ENCODE results near the gene KRTDAP. TPM values are rescaled to one million over a fixed set of nuclear protein-coding genes. Genes with fewer than 3 reads are reported as not detected.

KRTDAP gene
- total and polyA plus RNA-seq, 10 of the 15 experiments (the other 5 are each of a cell fraction or from before 2014, with no cell fraction given): 0.23 TPM; not detected in 9

GRCh38 chr19:35509018-35509652 lies 18.9 kb upstream of the KRTDAP start:
- POLR2A ChIA-PET: interaction anchor here (0.6 to 3.5 kb wide), 15 partner anchors 14 to 239 kb away, joined by 3 to 14 read pairs (median 3); partner anchors contain the start of genes CD22, COX6B1, FFAR1 and HAUS5
- SMC1A ChIA-PET (ENCODE audit: uncharacterized antibody, unreplicated experiment): interaction anchor here (0.9 to 5.7 kb wide), 17 partner anchors 12 to 213 kb away, joined by 3 to 35 read pairs (median 6); partner anchors contain the start of genes FFAR1 and FFAR3
- H2AFZ ChIP-seq (ENCODE audit: control insufficient read depth, low read depth, low read length): no peak overlapping the region; the same call in 1 of the 2 replicates
- H3K9ac ChIP-seq (ENCODE audit: control insufficient read depth, insufficient read depth, low read length): peak overlapping the region; percentile 62; the same call in 1 of the 2 replicates
- peak; percentile 88 for FAIRE-seq
- intact Hi-C loops (cut with micrococcal nuclease; ENCODE audit: unreplicated experiment) (no loop called here), in situ Hi-C loops (cut with MboI) (no loop called here)
- peak; percentile 85 for ATAC-seq
- peak overlapping the region; percentile 52 for H3K27ac ChIP-seq (ENCODE audit: control insufficient read depth, insufficient read depth)
- peak; percentile 40 for DNase-seq (ENCODE audit: low read depth, low spot score)
- no TSS peak for BruUV-seq (replicated peaks)
- H3K4me1 ChIP-seq (ENCODE audit: control insufficient read depth, insufficient read depth, low read length): peaks cover 8% of the 10 kb centered on the region
- TF ChIP-seq USF2 (IDR thresholded peaks at IDR 0.05; ENCODE audit: borderline replicate concordance, low read depth, low read length): peak; percentile 51
- peak; percentile 90 for TF ChIP-seq RAD51 (IDR thresholded peaks at IDR 0.05)
- TF ChIP-seq MAX (IDR thresholded peaks at IDR 0.05; ENCODE audit: low read depth, low read length): peak; percentile 64; the same call in 1 of the 2 replicates
- TF ChIP-seq MLLT1 (IDR thresholded peaks at IDR 0.05): peak; percentile 68; the same call in 1 of the 2 replicates
- no peak for TF ChIP-seq NR2C1 (IDR thresholded peaks at IDR 0.05)
- no peak for TF ChIP-seq BMI1 (IDR thresholded peaks at IDR 0.05; ENCODE audit: borderline replicate concordance)
- TF ChIP-seq ZNF687 (IDR thresholded peaks at IDR 0.05): 0 out of 2 replicates have a peak, but pooled peaks have one; percentile 17
- TF ChIP-seq NBN (IDR thresholded peaks at IDR 0.05): peak; percentile 7; the same call in 1 of the 2 replicates
- no peak for TF ChIP-seq MEF2B (IDR thresholded peaks at IDR 0.05; ENCODE audit: partially characterized antibody, poor library complexity, severe bottlenecking)
- peak; percentile 80; the same call in 1 of the 2 replicates for TF ChIP-seq MXI1 (IDR thresholded peaks at IDR 0.05; ENCODE audit: low read depth, low read length)
- TF ChIP-seq USF1 (IDR thresholded peaks at IDR 0.05; ENCODE audit: borderline replicate concordance, extremely low read length, insufficient read depth, low read depth, low read length): peak; percentile 59
- TF ChIP-seq SMAD5 (IDR thresholded peaks at IDR 0.05; ENCODE audit: low read depth): 0 out of 2 replicates have a peak, but pooled peaks have one; percentile 38
- H3K27me3 ChIP-seq (replicated peaks in 1 of 2; ENCODE audit: control insufficient read depth in 2 of 2, insufficient read depth in 2 of 2, low read length in 1 of 2): no peaks in the 10 kb centered on the region; a peak in 1 of 4 replicates
- CTCF ChIA-PET: interaction anchor here (0.7 to 6.3 kb wide), 29 partner anchors 8 to 239 kb away, joined by 3 to 87 read pairs (median 4); partner anchors contain the start of gene COX6B1
- H3K4me3 ChIP-seq: peak overlapping the region; percentile 74; the same call in 1 of the 2 replicates
- H3K36me3 ChIP-seq (ENCODE audit: control insufficient read depth in 2 of 2, insufficient read depth in 2 of 2, low read length in 1 of 2): no peaks in the 10 kb centered on the region
- H3K79me2 ChIP-seq (ENCODE audit: control insufficient read depth, insufficient read depth, low read length): no peaks in the 10 kb centered on the region
- H3K9me3 ChIP-seq (replicated peaks; ENCODE audit: control insufficient read depth, insufficient read depth, low read length): no peaks in the 10 kb centered on the region
- RAD21 ChIA-PET (ENCODE audit: unreplicated experiment): interaction anchor here (0.6 to 4.8 kb wide), 20 partner anchors 14 to 366 kb away, joined by 3 to 24 read pairs (median 4); partner anchors contain the start of genes FXYD7, HAUS5 and KRTDAP
- no peaks in the 10 kb centered on the region for H4K20me1 ChIP-seq (ENCODE audit: control insufficient read depth, insufficient read depth)
- 15% methylated on average over 12 of the region's 12 CpGs for WGBS (ENCODE audit: insufficient coverage, insufficient replicate concordance, low lambda C conversion rate, missing lambda C conversion rate)
- H3K4me2 ChIP-seq (ENCODE audit: control insufficient read depth, insufficient read depth): peak overlapping the region; percentile 91

All from GM12878 (cell line).